Mononuclear cell (primary cell): ENCODE measurements around the gene SLC11A1. TPM values are rescaled to one million over a fixed set of nuclear protein-coding genes. Genes with fewer than 3 reads are reported as not detected.

Source experiments
- H3K27me3 ChIP-seq: 2 replicates; pipeline ENCODE4 v1.6.0; 2011; ENCODE audit warnings: low read length, control low read depth; ENCODE audit not compliant: insufficient read depth
- H3K4me1 ChIP-seq: 2 replicates; pipeline ENCODE4 v1.5.1; 2011; ENCODE audit warnings: mild to moderate bottlenecking, low read length, control low read depth; ENCODE audit not compliant: insufficient read depth
- H3K4me3 ChIP-seq: 2 replicates; pipeline ENCODE4 v1.5.1; 2011; ENCODE audit warnings: mild to moderate bottlenecking, low read length, moderate library complexity
- H3K9me3 ChIP-seq: 2 replicates; pipeline ENCODE4 v1.5.1; 2011; ENCODE audit warnings: low read depth, mild to moderate bottlenecking, control low read depth, low read length
- total RNA-seq: library from RNA; depleted of rRNA; stranded (reverse); fragments of >200 nt; gene quantifications from one replicate; pipeline ENCODE4 v1.2.3, GENCODE V29; 2012

Gene SLC11A1
- total RNA-seq, 1 donor = 126 TPM

- H3K4me1 ChIP-seq = peaks cover 43% of the 10 kb centered on the region
Measured at GRCh38 chr2:218357236-218358177, 24.6 kb upstream of the SLC11A1 start.

GRCh38 chr2:218360453-218360852 is 21.6 kb upstream of the SLC11A1 start:
- Histone ChIP-seq H3K27me3 (no peaks in the 10 kb centered on the region), H3K9me3 (no peaks in the 10 kb centered on the region), H3K4me1 (peaks cover 68% of the 10 kb centered on the region), H3K4me3 (no peak overlapping the region)

More at GRCh38 chr2:218357236-218358177, 24.6 kb upstream of the SLC11A1 start:
- no peak overlapping the region for H3K4me3 ChIP-seq
- H3K9me3 ChIP-seq = no peaks in the 10 kb centered on the region
- no peaks in the 10 kb centered on the region for H3K27me3 ChIP-seq

- Histone ChIP-seq H3K4me3 (no peak overlapping the region), H3K27me3 (no peaks in the 10 kb centered on the region), H3K9me3 (no peaks in the 10 kb centered on the region), H3K4me1 (peaks cover 79% of the 10 kb centered on the region)
Measured at GRCh38 chr2:218362606-218363005, 19.5 kb upstream of the SLC11A1 start.

GRCh38 chr2:218363736-218364135 is 18.3 kb upstream of the SLC11A1 start:
- no peak overlapping the region for H3K4me3 ChIP-seq

GRCh38 chr2:218364196-218364595 is 17.9 kb upstream of the SLC11A1 start:
- Histone ChIP-seq H3K27me3 (no peaks in the 10 kb centered on the region), H3K4me1 (peaks cover 92% of the 10 kb centered on the region), H3K9me3 (no peaks in the 10 kb centered on the region), H3K4me3 (no peak overlapping the region)

More at GRCh38 chr2:218363736-218364135, 18.3 kb upstream of the SLC11A1 start:
- no peaks in the 10 kb centered on the region for H3K9me3 ChIP-seq
- H3K4me1 ChIP-seq = peaks cover 88% of the 10 kb centered on the region
- no peaks in the 10 kb centered on the region for H3K27me3 ChIP-seq

- no peaks in the 10 kb centered on the region for H3K27me3 ChIP-seq
- H3K4me3 ChIP-seq = peak overlapping the region; percentile 49
- H3K4me1 ChIP-seq = peaks cover 93% of the 10 kb centered on the region
- no peaks in the 10 kb centered on the region for H3K9me3 ChIP-seq
Measured at GRCh38 chr2:218366621-218367414, 15.3 kb upstream of the SLC11A1 start.

- Histone ChIP-seq H3K9me3 (no peaks in the 10 kb centered on the region), H3K27me3 (no peaks in the 10 kb centered on the region), H3K4me1 (peaks cover 92% of the 10 kb centered on the region), H3K4me3 (peak overlapping the region; percentile 49)
Measured at GRCh38 chr2:218367415-218368149, 14.5 kb upstream of the SLC11A1 start.

- Histone ChIP-seq H3K27me3 (no peaks in the 10 kb centered on the region), H3K9me3 (no peaks in the 10 kb centered on the region), H3K4me3 (peak overlapping the region; percentile 49), H3K4me1 (peaks cover 90% of the 10 kb centered on the region)
Measured at GRCh38 chr2:218368150-218368528, 13.9 kb upstream of the SLC11A1 start.

- no peaks in the 10 kb centered on the region for H3K27me3 ChIP-seq
- H3K4me1 ChIP-seq = peaks cover 86% of the 10 kb centered on the region
- no peaks in the 10 kb centered on the region for H3K9me3 ChIP-seq
- peak overlapping the region; percentile 49 for H3K4me3 ChIP-seq
Measured at GRCh38 chr2:218368621-218369153, 13.4 kb upstream of the SLC11A1 start.

- Histone ChIP-seq H3K4me1 (peaks cover 79% of the 10 kb centered on the region), H3K4me3 (no peak overlapping the region)
Measured at GRCh38 chr2:218369330-218369729, 12.7 kb upstream of the SLC11A1 start.

GRCh38 chr2:218370410-218371063 is 11.5 kb upstream of the SLC11A1 start:
- Histone ChIP-seq H3K4me1 (peaks cover 70% of the 10 kb centered on the region), H3K4me3 (no peak overlapping the region), H3K9me3 (no peaks in the 10 kb centered on the region), H3K27me3 (no peaks in the 10 kb centered on the region)

More at GRCh38 chr2:218369330-218369729, 12.7 kb upstream of the SLC11A1 start:
- Histone ChIP-seq H3K27me3 (no peaks in the 10 kb centered on the region), H3K9me3 (no peaks in the 10 kb centered on the region)

GRCh38 chr2:218371983-218372350 is 10.1 kb upstream of the SLC11A1 start:
- Histone ChIP-seq H3K4me1 (peaks cover 56% of the 10 kb centered on the region), H3K27me3 (no peaks in the 10 kb centered on the region), H3K9me3 (no peaks in the 10 kb centered on the region), H3K4me3 (no peak overlapping the region)

- Histone ChIP-seq H3K9me3 (no peaks in the 10 kb centered on the region), H3K4me1 (peaks cover 54% of the 10 kb centered on the region), H3K27me3 (no peaks in the 10 kb centered on the region), H3K4me3 (no peak overlapping the region)
Measured at GRCh38 chr2:218374795-218375194, 7.3 kb upstream of the SLC11A1 start.

GRCh38 chr2:218375212-218375611 is 6.9 kb upstream of the SLC11A1 start:
- Histone ChIP-seq H3K4me3 (no peak overlapping the region), H3K4me1 (peaks cover 50% of the 10 kb centered on the region), H3K27me3 (no peaks in the 10 kb centered on the region), H3K9me3 (no peaks in the 10 kb centered on the region)
